Stomach (tissue), 4 donors: ENCODE data around the gene LCP1.

Experiments used
- POLR2A ChIP-seq, 4 donors: fragments of 450-650 bp; IDR thresholded peaks; one replicate each; pipeline ENCODE4 v1.6.1; 2016; ENCODE audit warnings: antibody characterized with exemption in 4 of 4, control low read depth in 2 of 4, mild to moderate bottlenecking in 1 of 4, moderate library complexity in 1 of 4
- POLR2AphosphoS5 ChIP-seq, 3 donors: sonication (generic); formaldehyde crosslinking; IDR thresholded peaks; one replicate each; pipeline ENCODE4 v1.6.1; 2016; ENCODE audit warnings: antibody characterized with exemption in 3 of 3
- TF ChIP-seq, protein P1 (sequence below), 7 experiments: fragments of 450-650 bp in 4 of 7; fragments of 200-600 bp in 3 of 7; sonication (generic) in 3 of 7; IDR thresholded peaks; one replicate each; pipeline ENCODE4 v1.5.1; 2016 to 2019; ENCODE audit warnings: antibody characterized with exemption in 7 of 7, control low read depth in 2 of 7, mild to moderate bottlenecking in 1 of 7

DNA sequence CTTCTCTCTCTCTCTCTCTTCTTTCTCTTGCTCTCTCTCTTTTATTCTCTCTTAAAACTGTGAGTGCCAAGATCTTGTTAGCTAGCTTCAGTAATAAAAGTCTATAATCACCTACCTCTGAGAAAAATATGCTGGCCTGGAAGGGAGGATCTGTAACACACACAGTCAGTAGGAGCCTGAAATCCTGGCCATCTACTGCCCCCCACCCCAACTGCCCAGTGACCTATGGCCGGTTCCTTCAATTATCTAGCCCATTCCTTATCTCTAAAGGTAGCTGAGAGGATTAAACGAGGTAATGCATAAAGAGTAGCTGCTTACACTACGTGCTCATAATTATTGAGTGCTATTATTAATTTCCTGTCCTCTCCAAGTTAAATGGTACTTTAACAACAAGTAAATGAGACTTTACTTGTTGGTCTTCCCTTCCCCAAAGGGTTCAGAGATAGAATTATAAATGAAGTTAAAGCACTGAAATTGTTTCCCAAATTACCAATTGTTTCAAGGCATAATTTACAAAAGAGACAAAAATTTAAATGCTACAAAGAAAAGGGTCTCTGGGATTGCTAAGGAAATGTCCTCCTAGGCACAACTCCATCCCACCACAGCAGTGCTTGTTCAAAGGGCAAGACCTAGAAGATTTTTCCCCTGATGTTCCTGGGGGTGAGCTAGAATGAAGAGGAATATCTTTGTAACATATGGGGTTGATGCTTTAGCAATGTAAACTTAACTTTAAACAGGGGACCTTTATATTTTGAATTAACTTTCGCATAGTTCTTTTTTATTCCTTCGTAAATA lies 1.8 kb downstream of the LCP1 start:
- TF ChIP-seq, protein P1, sequence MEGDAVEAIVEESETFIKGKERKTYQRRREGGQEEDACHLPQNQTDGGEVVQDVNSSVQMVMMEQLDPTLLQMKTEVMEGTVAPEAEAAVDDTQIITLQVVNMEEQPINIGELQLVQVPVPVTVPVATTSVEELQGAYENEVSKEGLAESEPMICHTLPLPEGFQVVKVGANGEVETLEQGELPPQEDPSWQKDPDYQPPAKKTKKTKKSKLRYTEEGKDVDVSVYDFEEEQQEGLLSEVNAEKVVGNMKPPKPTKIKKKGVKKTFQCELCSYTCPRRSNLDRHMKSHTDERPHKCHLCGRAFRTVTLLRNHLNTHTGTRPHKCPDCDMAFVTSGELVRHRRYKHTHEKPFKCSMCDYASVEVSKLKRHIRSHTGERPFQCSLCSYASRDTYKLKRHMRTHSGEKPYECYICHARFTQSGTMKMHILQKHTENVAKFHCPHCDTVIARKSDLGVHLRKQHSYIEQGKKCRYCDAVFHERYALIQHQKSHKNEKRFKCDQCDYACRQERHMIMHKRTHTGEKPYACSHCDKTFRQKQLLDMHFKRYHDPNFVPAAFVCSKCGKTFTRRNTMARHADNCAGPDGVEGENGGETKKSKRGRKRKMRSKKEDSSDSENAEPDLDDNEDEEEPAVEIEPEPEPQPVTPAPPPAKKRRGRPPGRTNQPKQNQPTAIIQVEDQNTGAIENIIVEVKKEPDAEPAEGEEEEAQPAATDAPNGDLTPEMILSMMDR (IDR thresholded peaks at IDR 0.05), result no peak
- TF ChIP-seq POLR2AphosphoS5 (IDR thresholded peaks at IDR 0.05) (no peak), POLR2A (IDR thresholded peaks at IDR 0.05) (no peak)
